Measurements from ENCODE around the gene ORMDL2.

- TF ChIP-seq POLR2A (IDR thresholded peaks at IDR 0.05): peak; percentile 35
- TF ChIP-seq CTCF (IDR thresholded peaks at IDR 0.05): no peak
Observed at GRCh38 chr12:55830601-55831446, 13.0 kb downstream of the ORMDL2 start.

All from breast epithelium (tissue), 3 donors.